IMR-90 (cell line): ENCODE data around the gene CEMP1.

Experiments
- CTCF ChIP-seq: conservative IDR thresholded peaks from 2 replicates; pipeline ENCODE4 v1.5.1; 2012; ENCODE audit warnings: mild to moderate bottlenecking, low read depth, low read length, improper control_type of control experiment
- ELK1 ChIP-seq: fragments of 150-350 bp; IDR thresholded peaks from 2 replicates; pipeline ENCODE4 v1.6.1; 2016; ENCODE audit warnings: low read depth, mild to moderate bottlenecking, low read length, moderate library complexity, borderline replicate concordance
- POLR2A ChIP-seq: IDR thresholded peaks from 2 replicates; pipeline ENCODE4 v1.6.1; 2012; ENCODE audit warnings: mild to moderate bottlenecking, low read depth, low read length

GRCh38 chr16:2498531-2499253 is 32.5 kb downstream of the CEMP1 start:
- TF ChIP-seq CTCF (no peak), POLR2A (no peak), ELK1 (no peak)
